Measurements from ENCODE around the gene SAMD3.

- TF ChIP-seq CTCF (IDR thresholded peaks at IDR 0.05) (no peak), POLR2A (IDR thresholded peaks at IDR 0.05) (no peak)
Observed at GRCh38 chr6:130239755-130240154, 17.0 kb upstream of the SAMD3 start.
